ENCODE measurements around the gene CSH1. TPM values are rescaled to one million over a fixed set of nuclear protein-coding genes. Genes with fewer than 3 reads are reported as not detected.

Gene CSH1
- total RNA-seq, 1 donor from 2014 or later, result 8.9 TPM

DNA sequence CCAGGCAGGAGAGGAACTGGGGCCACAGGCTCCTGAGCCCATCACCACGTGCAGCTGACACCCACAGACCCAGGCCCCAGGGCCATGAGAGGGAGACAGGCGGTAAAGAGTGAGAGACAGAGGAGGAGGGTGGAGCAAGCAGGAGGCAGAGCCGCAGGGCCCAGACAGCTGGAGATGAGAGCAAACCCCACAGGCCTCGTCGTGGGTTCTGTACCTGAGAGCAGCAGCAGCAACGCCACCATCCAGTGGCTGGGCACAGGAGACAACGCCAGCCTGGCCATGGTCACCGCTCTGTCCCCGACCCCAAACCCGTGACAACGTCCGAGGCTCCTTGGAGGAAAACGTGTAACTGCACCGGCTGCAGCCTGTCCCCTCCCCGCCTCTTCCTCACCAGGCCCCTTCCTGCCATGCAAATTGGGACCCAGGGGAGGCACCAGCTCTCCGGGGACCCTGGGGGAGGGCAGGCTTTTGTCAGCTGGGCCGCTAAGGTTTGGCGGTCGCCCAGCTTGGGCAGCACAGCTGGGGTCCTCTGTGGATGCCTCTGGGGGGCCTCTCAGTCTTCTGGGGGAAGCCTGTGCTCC lies 35.7 kb upstream of the CSH1 start, which contains the start of gene CD79B:
TSS of gene CD79B (minus strand) at position 351 of the 581 bp plus-strand sequence. CDS start at position 281, 70 bp downstream.
- Histone ChIP-seq H3K9me3 (ENCODE audit: insufficient read depth, low read depth, low read length) (no peaks in the 10 kb centered on the region), H3K9ac (ENCODE audit: low read length) (no peak within 1 kb of the TSS), H3K36me3 (ENCODE audit: insufficient read depth, low read length) (no peaks in the 10 kb centered on the region), H3K4me2 (ENCODE audit: low read length) (no peak within 1 kb of the TSS), H4K20me1 (ENCODE audit: insufficient read depth, low read length) (no peaks in the 10 kb centered on the region), H3K27ac (ENCODE audit: low read depth, low read length) (no peak within 1 kb of the TSS), H2AFZ (ENCODE audit: low read depth, low read length) (no peak within 1 kb of the TSS), H3K79me2 (ENCODE audit: insufficient read depth, low read length) (no peaks in the 10 kb centered on the region), H3K4me1 (ENCODE audit: insufficient read depth, low read length) (no peaks in the 10 kb centered on the region), H3K4me3 (ENCODE audit: insufficient read depth, low read depth, low read length) (no peak within 1 kb of the TSS), H3K27me3 (ENCODE audit: insufficient read depth, low read length) (peaks cover 5% of the 10 kb centered on the region)
- Mint-ChIP-seq H3K9me3 (ENCODE audit: unreplicated experiment) (no peaks in the 10 kb centered on the region), H3K36me3 (ENCODE audit: low read depth, unreplicated experiment) (no peaks in the 10 kb centered on the region), H3K27ac (ENCODE audit: unreplicated experiment) (no peak within 1 kb of the TSS), H3K27me3 (ENCODE audit: low read depth, unreplicated experiment) (peaks cover 15% of the 10 kb centered on the region), H3K4me3 (ENCODE audit: unreplicated experiment) (no peak within 1 kb of the TSS), H3K4me1 (ENCODE audit: low read depth, unreplicated experiment) (no peaks in the 10 kb centered on the region)
- FAIRE-seq (no peak), DNase-seq (ENCODE audit: low read depth) (no peak)
- TF ChIP-seq EZH2 (IDR thresholded peaks at IDR 0.05; ENCODE audit: insufficient read depth, low read length), result no peak
- TF ChIP-seq, protein P1, sequence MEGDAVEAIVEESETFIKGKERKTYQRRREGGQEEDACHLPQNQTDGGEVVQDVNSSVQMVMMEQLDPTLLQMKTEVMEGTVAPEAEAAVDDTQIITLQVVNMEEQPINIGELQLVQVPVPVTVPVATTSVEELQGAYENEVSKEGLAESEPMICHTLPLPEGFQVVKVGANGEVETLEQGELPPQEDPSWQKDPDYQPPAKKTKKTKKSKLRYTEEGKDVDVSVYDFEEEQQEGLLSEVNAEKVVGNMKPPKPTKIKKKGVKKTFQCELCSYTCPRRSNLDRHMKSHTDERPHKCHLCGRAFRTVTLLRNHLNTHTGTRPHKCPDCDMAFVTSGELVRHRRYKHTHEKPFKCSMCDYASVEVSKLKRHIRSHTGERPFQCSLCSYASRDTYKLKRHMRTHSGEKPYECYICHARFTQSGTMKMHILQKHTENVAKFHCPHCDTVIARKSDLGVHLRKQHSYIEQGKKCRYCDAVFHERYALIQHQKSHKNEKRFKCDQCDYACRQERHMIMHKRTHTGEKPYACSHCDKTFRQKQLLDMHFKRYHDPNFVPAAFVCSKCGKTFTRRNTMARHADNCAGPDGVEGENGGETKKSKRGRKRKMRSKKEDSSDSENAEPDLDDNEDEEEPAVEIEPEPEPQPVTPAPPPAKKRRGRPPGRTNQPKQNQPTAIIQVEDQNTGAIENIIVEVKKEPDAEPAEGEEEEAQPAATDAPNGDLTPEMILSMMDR (IDR thresholded peaks at IDR 0.05; ENCODE audit: insufficient read depth, low read depth, low read length), result no peak

DNA sequence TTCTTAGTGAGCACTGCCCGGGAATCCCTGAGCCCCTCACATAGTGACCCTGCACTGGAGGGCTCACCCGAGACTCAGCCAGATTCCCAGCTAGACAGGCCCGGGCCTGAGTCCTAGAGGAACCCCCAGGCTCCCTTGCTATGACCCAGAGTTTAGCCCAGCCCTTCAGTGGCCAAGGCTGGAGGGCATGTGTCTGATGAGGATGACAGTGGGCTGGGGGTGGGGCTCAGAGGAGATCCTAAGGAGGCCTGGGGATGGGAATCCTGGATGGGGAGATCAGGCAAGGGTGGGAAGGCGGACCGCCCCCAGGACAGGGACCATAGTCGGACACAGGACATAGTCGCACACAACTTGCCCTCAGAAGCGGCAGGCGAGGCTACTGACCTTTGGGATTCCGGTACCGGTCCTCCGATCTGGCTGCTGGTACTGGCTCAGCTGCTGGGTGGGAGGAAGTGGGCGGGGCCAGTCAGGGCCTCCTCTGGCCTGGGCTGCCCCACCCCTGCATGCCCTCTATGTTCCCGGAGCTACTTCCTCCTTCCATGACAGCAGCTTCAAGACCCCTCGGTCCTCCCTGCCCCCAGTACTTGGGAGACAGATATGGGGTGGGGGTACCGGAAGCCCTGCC lies 34.7 kb upstream of the CSH1 start:
- FAIRE-seq (no peak), DNase-seq (ENCODE audit: low read depth) (no peak)
- Mint-ChIP-seq H3K27me3 (ENCODE audit: low read depth, unreplicated experiment) (peaks cover 12% of the 10 kb centered on the region), H3K4me3 (ENCODE audit: unreplicated experiment) (no peak overlapping the region), H3K9me3 (ENCODE audit: unreplicated experiment) (no peaks in the 10 kb centered on the region), H3K27ac (ENCODE audit: unreplicated experiment) (no peak overlapping the region), H3K4me1 (ENCODE audit: low read depth, unreplicated experiment) (no peaks in the 10 kb centered on the region), H3K36me3 (ENCODE audit: low read depth, unreplicated experiment) (no peaks in the 10 kb centered on the region)
- H3K27ac ChIP-seq (ENCODE audit: low read depth, low read length), result no peak overlapping the region
- peaks cover 4% of the 10 kb centered on the region for H3K27me3 ChIP-seq (ENCODE audit: insufficient read depth, low read length)
- H3K36me3 ChIP-seq (ENCODE audit: insufficient read depth, low read length), result no peaks in the 10 kb centered on the region
- H3K79me2 ChIP-seq (ENCODE audit: insufficient read depth, low read length), result no peaks in the 10 kb centered on the region
- H4K20me1 ChIP-seq (ENCODE audit: insufficient read depth, low read length), result no peaks in the 10 kb centered on the region
- H3K9me3 ChIP-seq (ENCODE audit: insufficient read depth, low read depth, low read length), result no peaks in the 10 kb centered on the region
- H3K4me1 ChIP-seq (ENCODE audit: insufficient read depth, low read length), result no peaks in the 10 kb centered on the region
- no peak overlapping the region for H3K9ac ChIP-seq (ENCODE audit: low read length)
- TF ChIP-seq, protein P1 (IDR thresholded peaks at IDR 0.05; ENCODE audit: insufficient read depth, low read depth, low read length), result no peak
- TF ChIP-seq EZH2 (IDR thresholded peaks at IDR 0.05; ENCODE audit: insufficient read depth, low read length), result no peak
- H3K4me2 ChIP-seq (ENCODE audit: low read length), result no peak overlapping the region
- H2AFZ ChIP-seq (ENCODE audit: low read depth, low read length), result no peak overlapping the region
- H3K4me3 ChIP-seq (ENCODE audit: insufficient read depth, low read depth, low read length), result no peak overlapping the region

Measured in astrocyte (in vitro differentiated cells and primary cell).